Osteocyte (in vitro differentiated cells): ENCODE results near the gene PPM1L. TPM values are rescaled to one million over a fixed set of nuclear protein-coding genes. Genes with fewer than 3 reads are reported as not detected.

ENCODE experiments used
- DNase-seq: peaks from one replicate; pipeline ENCODE4 v3.0.0; 2021; ENCODE audit warnings: mixed read lengths; ENCODE audit not compliant: unreplicated experiment; ENCODE audit errors: extremely low spot score
- H3K27ac Mint-ChIP-seq: one replicate; pipeline ENCODE4 v1.8.0; 2021; ENCODE audit warnings: mild to moderate bottlenecking, mixed read lengths; ENCODE audit not compliant: unreplicated experiment
- H3K27me3 Mint-ChIP-seq: one replicate; pipeline ENCODE4 v1.8.0; 2021; ENCODE audit warnings: mixed read lengths; ENCODE audit not compliant: unreplicated experiment
- H3K36me3 Mint-ChIP-seq: one replicate; pipeline ENCODE4 v1.8.0; 2021; ENCODE audit warnings: mixed read lengths; ENCODE audit not compliant: unreplicated experiment
- H3K4me1 Mint-ChIP-seq: one replicate; pipeline ENCODE4 v1.8.0; 2021; ENCODE audit warnings: mixed read lengths; ENCODE audit not compliant: unreplicated experiment
- H3K4me3 Mint-ChIP-seq: one replicate; pipeline ENCODE4 v1.8.0; 2021; ENCODE audit warnings: mild to moderate bottlenecking, moderate library complexity, mixed read lengths; ENCODE audit not compliant: unreplicated experiment
- H3K9me3 Mint-ChIP-seq: one replicate; pipeline ENCODE4 v1.8.0; 2021; ENCODE audit warnings: mixed read lengths; ENCODE audit not compliant: unreplicated experiment
- CTCF ChIP-seq: fragments of 200-600 bp; sonication (generic); IDR thresholded peaks from 2 replicates; pipeline ENCODE4 v1.5.0; 2021; ENCODE audit warnings: antibody characterized with exemption, mild to moderate bottlenecking, moderate library complexity
- total RNA-seq: library from RNA; stranded (reverse); gene quantifications from 2 replicates; pipeline ENCODE4 v1.2.1, GENCODE V29; 2021

Gene PPM1L
- total RNA-seq, 1 donor from 2014 or later, result 9.1 TPM

- no peak for DNase-seq
- no peak overlapping the region for H3K4me3 Mint-ChIP-seq
- H3K27me3 Mint-ChIP-seq, result peaks cover 2% of the 10 kb centered on the region
- no peaks in the 10 kb centered on the region for H3K4me1 Mint-ChIP-seq
- no peaks in the 10 kb centered on the region for H3K36me3 Mint-ChIP-seq
- no peak overlapping the region for H3K27ac Mint-ChIP-seq
- no peak for TF ChIP-seq CTCF
- H3K9me3 Mint-ChIP-seq, result no peaks in the 10 kb centered on the region
Measured at GRCh38 chr3:160780245-160780644, 24.2 kb downstream of the PPM1L start.

DNA sequence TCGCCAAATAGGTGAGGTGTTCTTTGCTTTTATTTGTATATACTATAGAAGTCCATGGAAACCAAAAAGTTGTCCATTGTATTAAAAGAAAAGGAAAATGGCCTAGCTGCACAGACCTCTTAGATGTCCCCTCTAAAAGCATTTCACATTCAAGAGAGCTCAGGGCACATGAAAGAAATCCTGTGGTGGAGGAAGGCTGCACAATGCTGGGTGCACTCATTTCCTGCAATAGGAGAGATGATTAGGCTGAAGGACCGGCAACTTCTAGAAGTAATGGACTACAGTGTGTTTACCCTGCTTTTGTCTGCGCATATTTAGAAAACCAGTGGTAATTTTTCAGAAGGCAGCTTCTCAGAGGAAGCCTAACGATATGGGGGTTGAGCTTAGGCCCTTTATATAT is 25.4 kb downstream of the PPM1L start:
- TF ChIP-seq CTCF, result no peak
- H3K4me1 Mint-ChIP-seq, result no peaks in the 10 kb centered on the region
- DNase-seq, result no peak
- H3K36me3 Mint-ChIP-seq, result no peaks in the 10 kb centered on the region
- H3K27ac Mint-ChIP-seq, result no peak overlapping the region
- H3K4me3 Mint-ChIP-seq, result no peak overlapping the region
- H3K27me3 Mint-ChIP-seq, result peaks cover 5% of the 10 kb centered on the region
- H3K9me3 Mint-ChIP-seq, result no peaks in the 10 kb centered on the region

DNA sequence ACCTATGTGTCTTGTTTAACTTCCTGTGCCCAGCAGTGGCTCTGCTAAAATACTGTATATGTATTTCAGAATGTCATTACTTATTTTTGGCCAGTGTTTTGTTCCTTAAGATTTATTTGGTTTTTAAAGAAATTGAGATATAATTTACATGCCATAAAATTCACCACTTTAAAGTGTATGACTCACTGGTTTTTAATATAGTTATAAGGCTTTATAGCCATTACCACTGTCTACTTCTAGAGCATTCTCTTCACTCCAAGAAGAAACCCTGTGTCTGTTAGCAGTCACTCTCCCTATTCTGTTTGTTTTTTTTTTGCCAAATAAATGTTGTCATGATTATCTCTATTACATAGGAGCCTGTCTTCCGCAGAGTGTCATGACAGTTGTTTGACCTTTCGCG is 25.8 kb downstream of the PPM1L start:
- Mint-ChIP-seq H3K9me3 (peaks cover 2% of the 10 kb centered on the region), H3K27ac (no peak overlapping the region), H3K36me3 (no peaks in the 10 kb centered on the region), H3K4me3 (no peak overlapping the region), H3K27me3 (peaks cover 5% of the 10 kb centered on the region), H3K4me1 (no peaks in the 10 kb centered on the region)
- TF ChIP-seq CTCF, result no peak
- DNase-seq, result no peak

GRCh38 chr3:160784853-160785252 is 28.8 kb downstream of the PPM1L start:
- peaks cover 2% of the 10 kb centered on the region for H3K36me3 Mint-ChIP-seq
- no peak for TF ChIP-seq CTCF
- H3K27ac Mint-ChIP-seq, result no peak overlapping the region
- peaks cover 15% of the 10 kb centered on the region for H3K9me3 Mint-ChIP-seq
- H3K27me3 Mint-ChIP-seq, result peaks cover 8% of the 10 kb centered on the region
- no peak for DNase-seq
- no peaks in the 10 kb centered on the region for H3K4me1 Mint-ChIP-seq
- H3K4me3 Mint-ChIP-seq, result no peak overlapping the region

DNA sequence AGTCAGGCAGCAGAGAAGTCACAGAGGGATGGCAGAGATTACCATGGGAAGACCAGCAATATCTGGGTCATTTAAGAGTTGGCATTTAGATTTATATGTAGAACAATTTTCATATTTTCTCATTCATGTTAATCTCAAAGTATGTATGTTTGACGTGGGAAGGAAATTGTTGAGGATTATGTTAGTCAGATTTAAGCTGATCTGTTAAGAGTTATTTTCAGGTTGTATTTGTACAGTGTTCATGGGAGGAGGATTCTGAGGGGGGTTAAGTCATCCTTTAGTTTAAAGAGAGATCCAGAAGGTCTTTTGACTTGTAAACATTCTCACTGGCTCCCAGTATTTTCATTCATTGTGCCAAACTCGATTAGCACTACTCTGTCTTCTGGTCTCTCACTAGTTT is 34.7 kb downstream of the PPM1L start:
- TF ChIP-seq CTCF, result no peak
- no peak for DNase-seq
- H3K27ac Mint-ChIP-seq, result no peak overlapping the region
- H3K36me3 Mint-ChIP-seq, result peaks cover 2% of the 10 kb centered on the region
- H3K4me3 Mint-ChIP-seq, result no peak overlapping the region
- peaks cover 5% of the 10 kb centered on the region for H3K27me3 Mint-ChIP-seq
- peaks cover 15% of the 10 kb centered on the region for H3K9me3 Mint-ChIP-seq
- no peaks in the 10 kb centered on the region for H3K4me1 Mint-ChIP-seq
